Gastroesophageal sphincter (tissue), 4 donors: ENCODE results near the gene SPACA9. TPM values are rescaled to one million over a fixed set of nuclear protein-coding genes. Genes with fewer than 3 reads are reported as not detected.

Experiments
- ATAC-seq: fragments of 150-250 bp; one replicate; pipeline ENCODE4 v1.9.1; 2016; ENCODE audit warnings: mild to moderate bottlenecking, moderate library complexity
- H3K27ac ChIP-seq, 4 donors: fragments of 200-600 bp; sonication (generic) in 3 of 4; 1 replicate in 3 of 4; 2 replicates in 1 of 4; pipeline ENCODE4 v1.5.1; 2016 to 2019
- H3K27me3 ChIP-seq: fragments of 200-600 bp; sonication (generic); one replicate; pipeline ENCODE4 v1.5.1; 2019
- H3K36me3 ChIP-seq, 2 donors: fragments of 200-600 bp; sonication (generic); one replicate each; pipeline ENCODE4 v1.5.1; 2019; ENCODE audit warnings: control low read depth in 1 of 2
- H3K4me1 ChIP-seq, 3 donors: fragments of 200-600 bp; sonication (generic); 1 replicate in 2 of 3; 2 replicates in 1 of 3; pipeline ENCODE4 v1.5.1; 2016 to 2019; ENCODE audit warnings: control low read depth in 2 of 3
- H3K4me3 ChIP-seq, 2 donors: fragments of 200-600 bp; sonication (generic); one replicate each; pipeline ENCODE4 v1.5.1; 2019; ENCODE audit warnings: mild to moderate bottlenecking in 1 of 2, moderate library complexity in 1 of 2
- H3K9me3 ChIP-seq, 3 donors: fragments of 200-600 bp; sonication (generic); one replicate each; pipeline ENCODE4 v1.5.1; 2017 to 2019; ENCODE audit warnings: control low read depth in 2 of 3
- EP300 ChIP-seq: sonication (generic); formaldehyde crosslinking; IDR thresholded peaks from one replicate; pipeline ENCODE4 v1.6.1; 2017; ENCODE audit warnings: antibody characterized with exemption, mild to moderate bottlenecking
- POLR2A ChIP-seq, 2 donors: fragments of 450-650 bp; IDR thresholded peaks; one replicate each; pipeline ENCODE4 v1.6.1; 2017; ENCODE audit warnings: antibody characterized with exemption in 2 of 2, mild to moderate bottlenecking in 2 of 2, moderate library complexity in 1 of 2
- POLR2AphosphoS5 ChIP-seq: sonication (generic); formaldehyde crosslinking; IDR thresholded peaks from one replicate; pipeline ENCODE4 v1.6.1; 2017; ENCODE audit warnings: antibody characterized with exemption
- WGBS, 2 donors: methylation state at CpG; one replicate each; pipeline ENCODE4 v1.1.5; 2018; ENCODE audit warnings: low coverage in 1 of 2; 5-methylcytosine and 5-hydroxymethylcytosine counted together
- total RNA-seq, 4 donors: library from RNA; depleted of rRNA; stranded (reverse); fragments of >200 nt; gene quantifications; one replicate each; pipeline ENCODE4 v1.1.0, GENCODE V29; 2016
- TF ChIP-seq, protein P1 (sequence below), 4 experiments: fragments of 200-600 bp in 2 of 4; fragments of 450-650 bp in 2 of 4; sonication (generic) in 1 of 4; IDR thresholded peaks; one replicate each; pipeline ENCODE4 v1.5.1; 2017 to 2019; ENCODE audit warnings: antibody characterized with exemption in 4 of 4, mild to moderate bottlenecking in 2 of 4, moderate library complexity in 2 of 4

SPACA9 gene
- total RNA-seq, 4 donors from 2014 or later = 2.6 to 8.2 (median 3.9) TPM

DNA sequence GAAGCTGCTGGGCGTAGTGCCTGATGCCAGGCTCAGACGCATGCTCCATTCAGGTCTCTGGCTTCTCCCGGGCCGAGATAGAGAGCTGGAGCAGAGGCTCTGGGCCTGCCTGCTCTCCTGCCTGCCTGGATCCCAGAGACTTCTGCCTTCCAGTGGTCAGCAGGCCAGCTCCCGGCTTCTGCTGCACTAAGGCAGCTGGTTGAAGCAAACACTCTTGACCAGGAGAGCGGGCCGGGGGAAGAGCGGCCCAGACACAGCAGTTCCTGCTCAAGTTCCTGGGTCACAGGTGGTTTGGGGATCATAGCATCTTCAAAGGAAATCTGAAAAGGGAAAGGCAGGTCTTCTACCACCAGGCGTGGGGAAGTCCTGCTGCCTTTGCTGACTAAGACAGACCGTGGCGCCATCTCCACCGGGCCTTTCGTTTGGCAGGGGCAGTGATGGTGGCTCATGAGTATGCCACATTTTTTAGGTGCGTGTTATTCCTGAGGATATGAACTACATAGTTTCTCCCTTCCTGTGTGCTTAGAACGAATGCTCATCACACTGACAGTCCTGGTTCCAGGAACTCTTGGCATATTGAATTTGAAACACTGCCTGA is 31.7 kb upstream of the SPACA9 start:
- Histone ChIP-seq H3K27me3 (no peaks in the 10 kb centered on the region), H3K36me3 (no peaks in the 10 kb centered on the region), H3K4me3 (no peak overlapping the region), H3K27ac (no peak overlapping the region), H3K9me3 (no peaks in the 10 kb centered on the region), H3K4me1 (no peaks in the 10 kb centered on the region)
- ATAC-seq = no peak
- 91% methylated on average over 6 of the region's 15 CpGs; no CpG with 5 or more reads in 1 of the 2 donors for WGBS, 2 donors
- TF ChIP-seq, protein P1, sequence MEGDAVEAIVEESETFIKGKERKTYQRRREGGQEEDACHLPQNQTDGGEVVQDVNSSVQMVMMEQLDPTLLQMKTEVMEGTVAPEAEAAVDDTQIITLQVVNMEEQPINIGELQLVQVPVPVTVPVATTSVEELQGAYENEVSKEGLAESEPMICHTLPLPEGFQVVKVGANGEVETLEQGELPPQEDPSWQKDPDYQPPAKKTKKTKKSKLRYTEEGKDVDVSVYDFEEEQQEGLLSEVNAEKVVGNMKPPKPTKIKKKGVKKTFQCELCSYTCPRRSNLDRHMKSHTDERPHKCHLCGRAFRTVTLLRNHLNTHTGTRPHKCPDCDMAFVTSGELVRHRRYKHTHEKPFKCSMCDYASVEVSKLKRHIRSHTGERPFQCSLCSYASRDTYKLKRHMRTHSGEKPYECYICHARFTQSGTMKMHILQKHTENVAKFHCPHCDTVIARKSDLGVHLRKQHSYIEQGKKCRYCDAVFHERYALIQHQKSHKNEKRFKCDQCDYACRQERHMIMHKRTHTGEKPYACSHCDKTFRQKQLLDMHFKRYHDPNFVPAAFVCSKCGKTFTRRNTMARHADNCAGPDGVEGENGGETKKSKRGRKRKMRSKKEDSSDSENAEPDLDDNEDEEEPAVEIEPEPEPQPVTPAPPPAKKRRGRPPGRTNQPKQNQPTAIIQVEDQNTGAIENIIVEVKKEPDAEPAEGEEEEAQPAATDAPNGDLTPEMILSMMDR (IDR thresholded peaks at IDR 0.05) = no peak

DNA sequence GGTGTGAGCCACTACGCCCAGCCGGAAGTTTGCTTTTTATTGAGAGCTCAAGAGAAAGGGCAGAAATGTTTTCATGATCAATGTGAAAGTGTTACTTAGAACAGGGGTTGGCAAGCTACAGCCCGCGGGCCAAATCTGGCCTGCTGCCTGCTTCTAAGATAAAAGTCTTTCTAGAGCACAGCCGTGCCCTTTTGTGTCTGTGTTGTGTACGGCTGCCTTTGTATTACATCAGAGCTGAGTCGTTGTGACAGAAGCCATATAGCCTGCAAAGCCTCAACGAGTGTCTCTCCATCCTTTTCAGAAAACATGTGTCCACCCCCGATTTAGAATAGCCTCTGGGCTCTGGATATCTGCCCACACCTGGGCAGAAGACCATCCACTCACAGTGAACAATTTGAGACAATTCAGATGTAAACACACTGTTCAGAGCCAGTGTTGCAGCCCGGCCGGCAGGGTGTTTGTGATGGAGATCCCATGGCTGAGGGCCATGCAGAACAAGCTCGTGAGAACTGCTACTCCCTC is 29.5 kb upstream of the SPACA9 start:
- ATAC-seq = no peak
- Histone ChIP-seq H3K4me3 (no peak overlapping the region), H3K27ac (peak overlapping the region in 1 of 4 donors; percentile 6)

DNA sequence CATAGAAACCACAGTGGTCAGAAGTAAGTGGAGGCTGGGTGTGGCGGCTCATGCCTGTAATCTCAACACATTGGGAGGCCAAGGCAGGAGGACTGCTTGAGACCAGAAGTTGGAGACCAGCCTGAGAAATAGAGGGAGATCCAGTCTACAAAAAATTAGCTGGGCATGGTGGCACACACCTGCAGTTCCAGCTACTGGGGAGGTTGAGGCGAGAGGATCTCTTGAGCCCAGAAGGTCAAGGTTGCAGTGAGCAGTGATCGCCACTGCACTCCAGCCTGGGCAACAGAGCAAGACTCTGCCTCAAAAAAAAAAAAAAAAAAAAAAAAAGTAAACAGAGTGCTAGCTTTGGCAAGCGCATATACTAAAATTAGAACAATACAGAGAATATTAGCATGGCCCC is 25.2 kb upstream of the SPACA9 start:
- H3K27ac ChIP-seq = no peak overlapping the region
- no peak for TF ChIP-seq EP300
- no peak for TF ChIP-seq POLR2AphosphoS5
- no peak for TF ChIP-seq POLR2A (IDR thresholded peaks at IDR 0.05)
- no peaks in the 10 kb centered on the region for H3K9me3 ChIP-seq
- H3K4me3 ChIP-seq = no peak overlapping the region
- 75 to 76% methylated on average over 2 of the region's 4 CpGs for WGBS, 2 donors
- peaks cover 0 to 17% (median 0%) of the 10 kb centered on the region in 3 donors for H3K4me1 ChIP-seq
- no peaks in the 10 kb centered on the region for H3K36me3 ChIP-seq
- H3K27me3 ChIP-seq = no peaks in the 10 kb centered on the region
- ATAC-seq = no peak

More for the DNA sequence above, 29.5 kb upstream of the SPACA9 start:
- no peaks in the 10 kb centered on the region for H3K36me3 ChIP-seq
- no peak for TF ChIP-seq POLR2A (IDR thresholded peaks at IDR 0.05)
- peak; percentile 67 for TF ChIP-seq POLR2AphosphoS5
- no peak for TF ChIP-seq EP300
- TF ChIP-seq, protein P1 (IDR thresholded peaks at IDR 0.05) = no peak
- H3K27me3 ChIP-seq = no peaks in the 10 kb centered on the region
- 21 to 40% methylated on average over 2 to 6 of the region's 12 CpGs for WGBS, 2 donors
- H3K4me1 ChIP-seq = no peaks in the 10 kb centered on the region
- no peaks in the 10 kb centered on the region for H3K9me3 ChIP-seq

DNA sequence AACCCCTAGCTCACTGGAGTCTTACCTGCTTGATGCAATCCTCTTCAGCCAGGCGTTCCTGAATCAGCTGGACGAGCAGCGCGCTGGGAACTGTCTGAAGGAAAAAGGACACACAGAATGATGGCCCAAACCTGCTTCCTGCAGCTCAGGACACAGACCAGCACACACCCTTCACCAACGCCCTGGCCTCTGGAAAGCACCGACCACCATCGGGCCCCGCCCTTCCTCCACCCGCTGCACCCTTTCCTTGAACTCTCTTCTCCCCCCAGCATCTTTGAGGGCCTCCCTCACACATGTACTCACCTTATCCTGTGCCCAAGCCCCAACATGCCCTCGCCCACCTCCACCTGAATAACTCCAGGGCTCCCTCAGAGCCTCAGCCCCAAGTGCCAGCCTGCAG is 23.9 kb upstream of the SPACA9 start:
- H3K4me1 ChIP-seq = peaks cover 0 to 17% (median 0%) of the 10 kb centered on the region in 3 donors
- no peak overlapping the region for H3K27ac ChIP-seq
- no peaks in the 10 kb centered on the region for H3K27me3 ChIP-seq
- no peaks in the 10 kb centered on the region for H3K9me3 ChIP-seq
- 72 to 100% methylated on average over 6 to 9 of the region's 10 CpGs for WGBS, 2 donors
- no peak for ATAC-seq
- H3K36me3 ChIP-seq = no peaks in the 10 kb centered on the region
- no peak overlapping the region for H3K4me3 ChIP-seq
- TF ChIP-seq, protein P1 (IDR thresholded peaks at IDR 0.05) = no peak
- TF ChIP-seq EP300 (no peak), POLR2AphosphoS5 (no peak), POLR2A (IDR thresholded peaks at IDR 0.05) (no peak)

DNA sequence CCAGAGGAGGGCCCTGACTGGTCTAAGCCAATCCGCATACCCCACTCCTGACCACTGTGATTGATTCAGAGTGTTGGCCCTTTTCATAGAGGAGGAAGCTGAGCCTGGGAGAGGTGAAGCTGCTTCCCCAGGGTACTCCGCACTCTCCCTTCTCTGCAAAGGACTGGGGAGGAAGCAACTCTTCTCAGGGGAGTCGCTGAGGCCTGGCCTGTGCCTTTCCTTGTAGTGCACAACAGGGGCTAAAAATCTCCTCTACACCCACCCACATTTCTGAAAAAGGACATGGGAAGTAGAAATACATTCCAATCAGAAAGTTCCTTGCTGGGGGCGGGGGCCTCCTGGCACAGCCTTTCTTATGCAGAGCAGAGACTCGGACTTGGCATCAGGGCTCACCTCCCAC is 22.8 kb upstream of the SPACA9 start:
- Histone ChIP-seq H3K9me3 (no peaks in the 10 kb centered on the region), H3K27me3 (no peaks in the 10 kb centered on the region), H3K36me3 (no peaks in the 10 kb centered on the region), H3K4me3 (no peak overlapping the region), H3K4me1 (peaks cover 0 to 17% (median 0%) of the 10 kb centered on the region in 3 donors), H3K27ac (no peak overlapping the region)
- TF ChIP-seq EP300 (no peak), POLR2A (IDR thresholded peaks at IDR 0.05) (no peak), POLR2AphosphoS5 (no peak)
- TF ChIP-seq, protein P1 (IDR thresholded peaks at IDR 0.05) = no peak
- no peak for ATAC-seq
- WGBS, 2 donors = 100% methylated on average over 1 of the region's 5 CpGs; no CpG with 5 or more reads in 1 of the 2 donors
